NK-92 (cell line): ENCODE measurements around the gene ECPAS.
"Not testable (repeated sequence)": the region's sequence is repeated elsewhere in the genome, so short reads cannot be mapped to it uniquely, and the experiment has no call there.

Experiments used
- DNase-seq: peaks from one replicate; lab custom pipeline; 2025; ENCODE audit not compliant: unreplicated experiment; lab: John Stamatoyannopoulos, UW

Gene ECPAS

DNA sequence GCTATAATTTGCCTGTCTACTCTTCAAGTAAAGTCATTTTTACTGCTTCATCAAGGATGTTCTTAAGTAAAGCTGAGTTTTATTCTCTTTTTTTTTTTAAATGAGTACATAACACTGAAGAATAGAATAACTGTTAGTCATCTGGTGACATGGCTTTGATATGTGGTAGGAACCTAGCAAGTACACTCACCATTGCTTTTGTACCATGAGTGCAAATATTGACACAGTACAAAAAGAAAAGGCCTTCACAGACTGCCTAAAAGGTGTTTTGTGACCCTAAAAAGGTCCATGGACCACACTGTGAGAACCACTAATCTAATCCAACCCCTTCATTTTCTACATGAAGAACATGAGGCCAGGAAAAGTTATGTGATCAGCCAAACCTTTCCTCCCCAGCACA lies 55.0 kb downstream of the ECPAS start:
- DNase-seq = no peak

DNA sequence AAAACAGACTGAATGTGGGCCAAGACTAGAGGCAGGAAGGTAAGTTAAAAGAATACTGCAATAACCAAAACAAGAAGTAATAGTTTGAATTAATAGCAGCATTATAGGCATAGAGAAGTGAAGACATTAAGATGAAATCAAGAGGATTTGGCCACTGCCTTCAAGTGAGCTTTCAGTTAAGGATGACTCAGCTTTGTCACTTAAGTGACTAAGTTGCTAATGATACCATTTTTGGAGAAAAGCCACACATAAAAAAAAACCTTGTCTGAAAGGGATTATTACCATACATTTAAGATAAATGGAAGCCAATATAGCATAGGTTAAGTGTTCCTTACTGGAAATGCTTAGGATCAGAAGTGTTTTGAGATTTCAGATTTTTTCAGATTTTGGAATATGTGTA lies 57.0 kb downstream of the ECPAS start:
- DNase-seq = no peak

GRCh38 chr9:111423389-111423788 lies 60.8 kb downstream of the ECPAS start:
- no peak for DNase-seq

DNA sequence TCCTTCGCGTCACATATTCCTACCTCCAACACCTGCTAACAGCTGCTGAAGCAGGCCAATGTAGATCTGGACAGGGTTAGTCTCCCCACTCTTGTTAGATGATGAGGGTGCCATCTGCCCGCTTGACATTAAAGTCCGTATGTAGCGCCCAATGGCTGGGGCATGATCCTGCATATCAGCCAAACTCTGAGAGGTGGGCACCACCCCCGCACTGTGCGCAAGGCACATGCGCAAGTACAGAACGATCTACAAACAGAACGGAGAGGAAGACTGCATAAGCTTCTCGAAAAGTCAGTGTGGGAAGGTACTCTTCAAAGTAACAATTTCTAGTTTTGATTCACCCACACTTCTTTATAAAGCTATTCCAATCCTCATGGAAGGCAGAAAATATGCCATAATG lies 69.8 kb downstream of the ECPAS start:
- DNase-seq = no peak

GRCh38 chr9:111413996-111414395 lies 70.2 kb downstream of the ECPAS start:
- no peak for DNase-seq

DNA sequence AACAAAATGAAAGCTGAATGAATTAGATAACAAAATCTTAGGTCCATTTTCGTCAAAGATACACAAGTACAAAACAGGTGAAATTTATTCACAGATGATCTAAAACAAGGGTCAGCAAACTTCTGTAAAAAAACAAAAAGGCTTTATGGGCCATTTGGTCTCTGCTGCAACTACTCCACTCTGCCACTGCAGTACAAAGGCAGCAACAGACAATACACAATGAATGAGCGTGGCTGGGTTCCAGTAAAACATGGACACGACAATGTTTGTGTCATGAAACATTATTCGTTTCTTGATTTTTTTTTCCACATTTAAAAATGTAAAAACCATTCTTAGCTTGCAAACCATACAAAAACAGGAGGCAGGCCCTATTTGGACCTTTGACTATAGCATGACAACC lies 71.9 kb downstream of the ECPAS start:
- no peak for DNase-seq

GRCh38 chr9:111411266-111411665 lies 72.9 kb downstream of the ECPAS start:
- DNase-seq = no peak

DNA sequence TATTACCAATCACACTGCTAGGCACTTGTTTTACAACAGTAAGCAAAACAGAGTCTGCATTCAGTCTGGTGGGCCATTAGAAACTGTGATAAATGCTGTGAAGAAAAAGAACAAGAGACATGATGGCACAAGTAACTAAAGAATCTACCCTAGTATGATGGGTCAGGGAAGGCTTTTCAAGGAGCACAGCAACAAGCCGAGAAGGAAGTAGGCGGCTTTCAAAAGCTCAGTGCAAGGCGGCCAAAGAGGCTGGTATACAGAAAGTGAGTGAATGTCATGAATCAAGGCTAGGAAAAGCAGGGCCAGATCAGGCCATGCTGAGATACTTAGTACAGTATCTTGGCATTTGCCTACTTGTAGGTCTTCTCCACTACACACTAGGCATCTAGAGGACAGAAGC lies 76.4 kb downstream of the ECPAS start:
- no peak for DNase-seq

- no peak for DNase-seq
Measured at GRCh38 chr9:111405701-111406100, 78.5 kb downstream of the ECPAS start.

- DNase-seq = not testable (repeated sequence)
Measured at GRCh38 chr9:111401486-111401885, 82.7 kb downstream of the ECPAS start.

DNA sequence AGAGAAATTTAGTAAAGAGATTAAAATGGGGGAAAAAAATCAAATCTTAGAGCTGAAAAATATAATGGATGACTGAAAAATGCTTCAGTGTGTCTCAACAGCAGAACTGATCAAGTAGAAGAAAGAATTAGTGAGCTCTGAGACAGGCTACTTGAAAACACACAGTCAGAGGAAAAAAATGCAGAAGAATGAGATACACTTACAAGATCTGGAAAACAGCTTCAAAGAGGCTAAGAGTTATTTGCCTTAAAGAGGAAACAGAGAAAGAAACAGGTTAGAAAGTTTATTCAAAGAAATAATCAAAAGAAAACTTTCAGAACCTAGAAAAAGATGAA lies 83.7 kb downstream of the ECPAS start:
- DNase-seq = no peak

DNA sequence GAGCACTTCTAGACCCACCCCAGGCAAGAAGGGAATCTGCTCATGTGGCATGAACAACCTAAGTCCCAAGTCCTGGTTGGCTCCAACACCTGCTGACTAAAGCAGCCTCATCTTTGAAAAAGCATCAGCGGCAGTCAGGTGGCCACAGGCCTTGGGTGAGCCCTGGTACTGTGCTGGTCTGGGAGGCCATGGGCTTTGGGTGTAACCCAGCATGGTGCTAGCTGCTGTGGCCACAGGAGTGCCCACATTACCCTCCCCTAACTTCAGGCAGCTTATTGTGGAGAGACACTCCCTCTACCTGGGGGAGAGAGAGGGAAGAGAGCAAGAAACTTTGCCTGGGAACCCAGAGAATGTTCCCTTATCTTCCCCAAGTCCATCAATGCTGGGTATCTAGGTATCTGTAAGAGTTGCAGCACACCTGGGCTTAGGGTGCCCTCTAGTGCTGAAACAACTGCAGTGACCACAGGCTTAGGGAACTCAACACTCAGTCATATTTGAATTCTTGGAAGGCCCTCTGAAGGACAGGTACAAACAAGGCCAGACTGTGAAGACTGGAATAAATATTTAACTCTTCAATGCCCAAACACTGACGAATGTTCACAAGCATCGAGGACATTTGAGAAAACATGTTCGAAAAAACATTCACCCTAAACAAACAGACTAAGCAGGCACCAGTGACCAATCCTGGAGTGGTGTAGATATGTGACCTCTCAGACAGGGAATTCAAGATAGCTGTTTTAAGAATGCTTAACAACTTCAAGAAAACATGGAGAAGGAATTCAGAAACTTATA lies 84.2 kb downstream of the ECPAS start:
- no peak for DNase-seq

- DNase-seq = no peak
Measured at GRCh38 chr9:111399211-111399739, 84.9 kb downstream of the ECPAS start.

DNA sequence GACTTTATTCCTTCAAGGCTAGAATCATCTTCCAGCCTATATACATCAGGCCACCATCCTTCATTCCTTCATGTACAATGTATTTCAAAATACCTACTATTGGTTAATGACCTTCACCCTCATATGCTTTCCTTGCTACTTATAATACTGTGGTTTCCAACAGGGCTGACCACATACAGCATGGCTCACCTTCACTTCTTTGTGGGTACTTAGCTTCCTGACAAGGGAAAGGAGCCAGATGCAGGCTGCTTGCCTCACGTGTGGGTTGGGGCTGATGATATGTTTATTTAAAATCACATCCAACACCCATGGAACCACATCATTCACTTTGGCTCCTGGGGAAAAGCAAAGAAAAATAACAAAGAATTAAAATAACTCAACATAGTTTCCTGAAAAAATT lies 90.2 kb downstream of the ECPAS start:
- DNase-seq = no peak

DNA sequence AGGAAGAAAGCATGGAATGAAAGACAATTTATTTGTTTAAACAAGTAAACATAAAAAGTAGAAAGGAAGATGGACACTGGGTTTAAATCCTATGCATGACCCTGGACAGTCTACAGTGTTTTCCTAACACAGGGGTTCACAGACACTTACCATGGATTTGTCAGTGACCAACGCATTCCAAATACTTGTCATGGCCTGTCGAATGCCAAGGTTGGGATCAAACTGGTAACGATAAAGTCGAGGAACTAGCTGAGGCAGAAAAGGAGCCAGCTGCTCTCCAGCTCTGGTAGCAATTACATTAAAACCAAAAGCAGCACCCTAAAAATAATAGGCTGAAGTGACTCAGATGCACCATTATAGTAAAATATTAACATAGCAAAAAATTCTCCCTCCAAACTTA lies 94.8 kb downstream of the ECPAS start:
- DNase-seq = no peak

DNA sequence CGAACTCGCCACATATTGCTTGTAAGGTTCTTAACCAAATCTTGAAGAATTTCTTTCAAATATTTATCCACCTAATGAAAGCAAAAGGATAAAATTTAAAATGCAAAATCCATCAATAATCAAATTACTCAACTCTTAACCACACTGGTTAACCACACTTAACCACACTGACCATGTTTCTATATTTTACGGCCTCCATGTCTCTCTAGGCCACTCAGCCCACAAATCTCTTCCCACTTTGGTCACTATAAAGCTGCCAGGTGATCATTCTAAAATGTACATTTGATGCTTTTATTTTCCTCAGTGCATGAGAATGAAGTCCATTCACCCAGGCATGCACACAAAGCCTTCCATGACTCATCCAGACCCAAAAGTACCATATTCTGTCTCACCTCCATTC lies 97.8 kb downstream of the ECPAS start:
- DNase-seq = no peak

DNA sequence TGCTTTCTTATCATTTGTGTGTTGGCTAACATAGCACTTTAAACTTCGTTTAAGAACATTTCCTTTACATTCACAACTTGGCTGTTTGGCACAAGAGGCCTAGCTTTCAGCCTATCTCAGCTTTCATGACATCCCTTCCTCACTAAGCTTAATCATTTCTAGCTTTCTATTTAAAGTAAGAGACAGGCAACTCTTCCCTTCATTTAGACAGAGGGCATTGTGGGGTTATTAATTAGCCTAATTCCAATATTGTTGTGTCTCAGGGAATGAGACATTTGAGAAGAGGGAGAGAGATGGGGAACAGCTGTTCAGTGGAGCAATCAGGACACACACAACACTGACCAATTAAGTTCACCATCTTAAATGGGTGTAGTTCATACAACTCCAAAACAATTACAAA lies 103.2 kb downstream of the ECPAS start:
- no peak for DNase-seq

GRCh38 chr9:111375817-111376564 lies 108.2 kb downstream of the ECPAS start:
- DNase-seq = no peak

DNA sequence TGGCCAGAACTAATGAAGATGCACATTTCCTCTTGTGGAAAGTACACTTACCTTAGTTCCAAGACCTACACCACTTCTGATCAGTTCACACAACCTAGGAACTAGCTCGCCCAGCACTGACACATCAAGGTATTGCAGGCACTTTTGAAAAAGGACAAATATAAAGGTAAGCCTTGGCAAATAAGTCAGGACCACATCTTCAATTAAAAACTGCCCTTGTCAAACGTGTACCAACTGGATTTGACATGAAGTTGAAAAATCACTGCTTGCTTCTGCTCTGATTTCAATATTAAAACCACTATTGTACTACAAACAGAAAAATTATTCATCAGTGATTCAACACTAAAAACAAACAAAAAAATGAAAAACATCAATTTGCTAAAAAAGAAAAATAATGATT lies 109.1 kb downstream of the ECPAS start:
- DNase-seq = no peak

DNA sequence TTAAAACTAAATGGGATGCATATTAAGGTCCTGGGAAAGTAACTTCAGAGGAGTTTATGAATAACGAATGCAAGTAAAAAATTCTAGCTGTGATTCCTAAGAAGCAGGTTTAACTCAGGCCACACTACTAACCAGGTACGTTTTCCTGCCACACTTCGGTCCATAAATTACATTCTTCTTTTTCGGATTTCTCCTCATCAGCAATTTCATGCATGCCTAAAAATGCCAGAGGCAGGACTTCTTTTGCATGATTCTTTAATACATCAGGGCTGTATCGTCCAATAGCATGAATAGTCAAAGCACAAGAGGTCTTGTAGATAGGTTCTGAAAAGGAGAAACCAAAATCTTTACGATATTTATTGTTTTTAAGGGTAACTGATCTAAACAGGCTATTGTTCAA lies 111.9 kb downstream of the ECPAS start:
- no peak for DNase-seq

- no peak for DNase-seq
Measured at GRCh38 chr9:111366978-111367377, 117.2 kb downstream of the ECPAS start.

DNA sequence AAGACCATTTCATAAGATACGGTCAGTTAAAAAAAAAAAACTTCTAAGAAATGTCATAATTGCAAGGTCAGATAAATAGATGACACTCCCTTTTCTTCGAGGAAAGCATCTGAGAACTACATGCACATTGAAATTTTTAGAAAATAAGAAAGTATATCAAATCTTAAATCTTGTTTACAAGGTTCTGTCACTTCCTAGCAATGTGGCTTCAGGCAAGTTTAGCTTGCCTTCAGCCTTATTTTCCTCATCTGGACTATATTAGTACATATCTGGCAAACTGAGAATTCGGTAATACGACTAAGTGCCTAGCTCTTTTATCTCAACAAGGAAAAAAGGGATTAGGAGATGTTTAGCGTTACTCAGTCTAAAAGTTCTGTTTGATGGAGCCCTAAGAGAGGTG lies 121.7 kb downstream of the ECPAS start:
- no peak for DNase-seq

DNA sequence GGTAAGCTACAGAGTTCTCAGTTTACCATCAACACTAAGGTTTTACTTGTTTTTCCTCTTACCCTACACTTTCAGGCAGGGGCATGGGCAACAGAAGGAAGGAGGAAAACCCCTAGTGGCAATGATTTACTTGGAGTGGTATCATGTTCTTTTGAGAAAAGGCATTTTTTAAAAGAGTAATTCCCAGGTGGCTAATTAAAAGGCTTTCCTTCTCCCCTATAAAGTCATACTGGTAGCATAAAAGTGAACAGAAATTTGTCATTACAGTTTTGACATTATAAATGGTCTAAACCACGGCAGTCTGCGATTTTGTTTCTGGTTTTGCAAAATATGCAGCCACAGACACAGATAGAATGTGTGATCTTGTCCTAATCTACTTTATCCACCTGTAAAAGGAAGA lies 123.3 kb downstream of the ECPAS start:
- no peak for DNase-seq
